ENCODE data around the gene WFDC9. TPM values are rescaled to one million over a fixed set of nuclear protein-coding genes. Genes with fewer than 3 reads are reported as not detected.

WFDC9 gene
- total RNA-seq, 1 donor from 2014 or later, result not detected

- no peak for DNase-seq (ENCODE audit: low spot score)
- Mint-ChIP-seq H3K27ac (ENCODE audit: unreplicated experiment) (no peak overlapping the region), H3K4me3 (ENCODE audit: unreplicated experiment) (no peak overlapping the region), H3K36me3 (ENCODE audit: low read depth) (no peaks in the 10 kb centered on the region), H3K4me1 (ENCODE audit: low read depth) (no peaks in the 10 kb centered on the region), H3K9me3 (ENCODE audit: low read depth) (no peaks in the 10 kb centered on the region), H3K27me3 (ENCODE audit: low read depth) (peaks cover 26% of the 10 kb centered on the region)
- no peak for TF ChIP-seq CTCF (IDR thresholded peaks at IDR 0.05)
These were observed 47.6 kb downstream of the WFDC9 start for GRCh38 chr20:45583502-45583901.

GRCh38 chr20:45581702-45582101, 49.4 kb downstream of the WFDC9 start:
- DNase-seq (ENCODE audit: low spot score), result no peak
- no peak for TF ChIP-seq CTCF (IDR thresholded peaks at IDR 0.05)
- H3K4me3 Mint-ChIP-seq (ENCODE audit: unreplicated experiment), result no peak overlapping the region
- H3K27me3 Mint-ChIP-seq (ENCODE audit: low read depth), result peaks cover 26% of the 10 kb centered on the region
- H3K27ac Mint-ChIP-seq (ENCODE audit: unreplicated experiment), result no peak overlapping the region
- no peaks in the 10 kb centered on the region for H3K36me3 Mint-ChIP-seq (ENCODE audit: low read depth)
- no peaks in the 10 kb centered on the region for H3K9me3 Mint-ChIP-seq (ENCODE audit: low read depth)
- H3K4me1 Mint-ChIP-seq (ENCODE audit: low read depth), result peaks cover 4% of the 10 kb centered on the region

- Mint-ChIP-seq H3K9me3 (ENCODE audit: low read depth) (peaks cover 2% of the 10 kb centered on the region), H3K4me1 (ENCODE audit: low read depth) (peaks cover 5% of the 10 kb centered on the region), H3K27ac (ENCODE audit: unreplicated experiment) (no peak within 1 kb of the TSS), H3K4me3 (ENCODE audit: unreplicated experiment) (no peak within 1 kb of the TSS), H3K36me3 (ENCODE audit: low read depth) (no peaks in the 10 kb centered on the region), H3K27me3 (ENCODE audit: low read depth) (peaks cover 26% of the 10 kb centered on the region)
- no peak for TF ChIP-seq CTCF (IDR thresholded peaks at IDR 0.05)
- DNase-seq (ENCODE audit: low spot score), result no peak
These were observed 51.9 kb downstream of the WFDC9 start, which contains the start of gene WFDC8 for GRCh38 chr20:45579184-45579583. Gene WFDC8, minus strand, starts transcription at chr20:45579284. Its CDS starts 37 bp downstream, at chr20:45579247.

- Mint-ChIP-seq H3K9me3 (ENCODE audit: low read depth) (peaks cover 5% of the 10 kb centered on the region), H3K4me3 (ENCODE audit: unreplicated experiment) (no peak overlapping the region), H3K4me1 (ENCODE audit: low read depth) (peaks cover 5% of the 10 kb centered on the region), H3K27me3 (ENCODE audit: low read depth) (peaks cover 23% of the 10 kb centered on the region), H3K36me3 (ENCODE audit: low read depth) (no peaks in the 10 kb centered on the region), H3K27ac (ENCODE audit: unreplicated experiment) (no peak overlapping the region)
- no peak for TF ChIP-seq CTCF (IDR thresholded peaks at IDR 0.05)
- DNase-seq (ENCODE audit: low spot score), result no peak
These were observed 52.9 kb downstream of the WFDC9 start for GRCh38 chr20:45578231-45578630.

- H3K4me1 Mint-ChIP-seq (ENCODE audit: low read depth), result peaks cover 5% of the 10 kb centered on the region
- no peak overlapping the region for H3K27ac Mint-ChIP-seq (ENCODE audit: unreplicated experiment)
- H3K36me3 Mint-ChIP-seq (ENCODE audit: low read depth), result no peaks in the 10 kb centered on the region
- DNase-seq (ENCODE audit: low spot score), result no peak
- no peak for TF ChIP-seq CTCF (IDR thresholded peaks at IDR 0.05)
- H3K27me3 Mint-ChIP-seq (ENCODE audit: low read depth), result peaks cover 17% of the 10 kb centered on the region
- H3K4me3 Mint-ChIP-seq (ENCODE audit: unreplicated experiment), result no peak overlapping the region
- H3K9me3 Mint-ChIP-seq (ENCODE audit: low read depth), result peaks cover 10% of the 10 kb centered on the region
These were observed 54.1 kb downstream of the WFDC9 start for GRCh38 chr20:45576995-45577394.
